K562 (cell line): ENCODE data around the gene TSSK6. TPM values are rescaled to one million over a fixed set of nuclear protein-coding genes. Genes with fewer than 3 reads are reported as not detected.

Experiments
- ATAC-seq: fragments of 200-7000 bp; cut with Tn5 transposase; 3 replicates; pipeline ENCODE4 v1.9.1; 2020; ENCODE audit warnings: moderate library complexity
- BruUV-seq: library from RNA; stranded (reverse); fragments of 400-500 nt; replicated peaks from 2 replicates; lab custom pipeline; 2021; lab: Mats Ljungman, UMichigan
- CTCF ChIA-PET: fragments of 300-600 bp; formaldehyde crosslinking; extraction: SDS; loops from one replicate; lab custom pipeline; 2021; ENCODE audit warnings: low intra/inter-chr PET ratio; lab: Yijun Ruan, JAX
- POLR2A ChIA-PET: fragments of 300-600, 350-650 bp; sonication (Branson Sonifier 250); formaldehyde crosslinking; extraction: SDS; loops from one replicate; lab custom pipeline; 2021; ENCODE audit warnings: antibody characterized with exemption, inconsistent platforms; lab: Yijun Ruan, JAX
- DNase-seq, 4 experiments: peaks; one replicate each; pipeline versions ENCODE4 v3.0.0 to v3.0.0-alpha.2; 2011 to 2018; ENCODE audit warnings: low spot score in 3 of 4, mixed read lengths in 3 of 4; ENCODE audit errors: extremely low read depth in 1 of 4
- FAIRE-seq: peaks from 2 replicates; lab custom pipeline; 2011; peaks lifted over from hg19 to GRCh38; lab: Jason Lieb, UNC
- H2AFZ ChIP-seq: 2 replicates; pipeline ENCODE4 v1.6.0; 2011; ENCODE audit warnings: low read depth, low read length, control low read depth, inconsistent platforms
- H3K27ac ChIP-seq: fragments of 200-600 bp; 3 replicates; pipeline ENCODE4 v1.8.0; 2011; ENCODE audit warnings: low read depth, mild to moderate bottlenecking, control low read depth, inconsistent platforms, low read length, moderate library complexity, mixed read lengths; ENCODE audit errors: extremely low read depth
- H3K27me3 ChIP-seq, 2 experiments: fragments of 300-600 bp in 1 of 2; 2 replicates in 1 of 2; 3 replicates in 1 of 2; pipeline versions ENCODE4 v1.6.0 to v1.8.0; 2011; ENCODE audit warnings: inconsistent platforms in 2 of 2, low read length in 2 of 2, mild to moderate bottlenecking in 1 of 2, mixed read lengths in 1 of 2, moderate library complexity in 1 of 2; ENCODE audit not compliant: control insufficient read depth in 2 of 2, insufficient read depth in 2 of 2
- H3K36me3 ChIP-seq: fragments of 300-600 bp; 3 replicates; pipeline ENCODE4 v1.8.0; 2011; ENCODE audit warnings: mild to moderate bottlenecking, low read length, inconsistent platforms; ENCODE audit not compliant: control insufficient read depth, insufficient read depth
- H3K4me1 ChIP-seq, 2 experiments: fragments of 200-600 bp in 1 of 2; replicated peaks in 1 of 2; 2 replicates in 1 of 2; 3 replicates in 1 of 2; pipeline versions ENCODE4 v1.5.1 to v1.8.0; 2011; ENCODE audit warnings: inconsistent platforms in 2 of 2, low read length in 2 of 2, mild to moderate bottlenecking in 1 of 2, mixed read lengths in 1 of 2, moderate library complexity in 1 of 2; ENCODE audit not compliant: control insufficient read depth in 2 of 2, insufficient read depth in 2 of 2
- H3K4me2 ChIP-seq: 2 replicates; pipeline ENCODE4 v1.6.1; 2011; ENCODE audit warnings: low read length, control low read depth, inconsistent platforms, mixed read lengths; ENCODE audit not compliant: insufficient read depth
- H3K4me3 ChIP-seq: fragments of 200-600 bp; sonication (generic), shearing (Covaris generic); 2 replicates; pipeline ENCODE4 v1.5.1; 2016; ENCODE audit warnings: control low read depth, inconsistent platforms
- H3K79me2 ChIP-seq: fragments of 200-600 bp; 3 replicates; pipeline ENCODE4 v1.8.0; 2011; ENCODE audit warnings: low read length, inconsistent platforms; ENCODE audit not compliant: control insufficient read depth, insufficient read depth
- H3K9ac ChIP-seq, 2 experiments: 2 replicates each; pipeline versions ENCODE4 v1.6.0 to v1.6.1; 2011; ENCODE audit warnings: low read depth in 2 of 2, low read length in 2 of 2, control low read depth in 1 of 2, inconsistent platforms in 1 of 2, mild to moderate bottlenecking in 1 of 2, mixed read lengths in 1 of 2; ENCODE audit not compliant: insufficient read depth in 1 of 2
- H3K9me1 ChIP-seq: one replicate; pipeline ENCODE4 v1.6.0; 2011; ENCODE audit warnings: inconsistent platforms, mild to moderate bottlenecking, low read length, moderate library complexity; ENCODE audit not compliant: control insufficient read depth, insufficient read depth
- H3K9me3 ChIP-seq: replicated peaks from 2 replicates; pipeline ENCODE4 v1.5.1; 2011; ENCODE audit warnings: low read depth, low read length, inconsistent platforms; ENCODE audit not compliant: control insufficient read depth, insufficient read depth
- H4K20me1 ChIP-seq: replicated peaks from 2 replicates; pipeline ENCODE4 v1.6.1; 2011; ENCODE audit warnings: low read length, inconsistent platforms, mixed read lengths; ENCODE audit not compliant: control insufficient read depth, insufficient read depth
- ARID4B ChIP-seq: sonication (generic); formaldehyde crosslinking; IDR thresholded peaks from 2 replicates; pipeline ENCODE4 v1.8.0; 2022; ENCODE audit warnings: mild to moderate bottlenecking, missing genetic modification reagents
- CBFB ChIP-seq: sonication (generic); formaldehyde crosslinking; IDR thresholded peaks from 2 replicates; pipeline ENCODE4 v1.4.0; 2020; ENCODE audit warnings: mild to moderate bottlenecking, missing genetic modification reagents
- FOXJ2 ChIP-seq: fragments of 200-800 bp; sonication (Bioruptor generic); IDR thresholded peaks from 2 replicates; pipeline ENCODE4 v1.6.1; 2016; ENCODE audit warnings: missing genetic modification characterization, missing compliant biosample characterization
- FOXK1 ChIP-seq: sonication (generic); formaldehyde crosslinking; IDR thresholded peaks from 2 replicates; pipeline ENCODE4 v1.8.0; 2022; ENCODE audit warnings: missing genetic modification reagents, mild to moderate bottlenecking, borderline replicate concordance
- MBD1 ChIP-seq: fragments of 250-450 bp; sonication (Bioruptor Pico); IDR thresholded peaks from 2 replicates; pipeline ENCODE4 v1.8.0; 2022; ENCODE audit warnings: inconsistent platforms
- MTA3 ChIP-seq: fragments of 450-650 bp; formaldehyde crosslinking; IDR thresholded peaks from 2 replicates; pipeline ENCODE4 v1.6.1; 2017; ENCODE audit warnings: mild to moderate bottlenecking, borderline replicate concordance
- TOE1 ChIP-seq, 2 experiments: fragments of 450-650 bp in 1 of 2; sonication (generic) in 1 of 2; formaldehyde crosslinking in 1 of 2; IDR thresholded peaks; 2 replicates each; pipeline versions ENCODE4 v1.7.1 to v1.8.0; 2016 to 2022; ENCODE audit warnings: borderline replicate concordance in 2 of 2, mild to moderate bottlenecking in 2 of 2, antibody characterized with exemption in 1 of 2, inconsistent platforms in 1 of 2, low read depth in 1 of 2, missing genetic modification reagents in 1 of 2, moderate library complexity in 1 of 2
- WGBS: fragments of 100-300 bp; shearing (Covaris generic); methylation state at CpG from one replicate; pipeline ENCODE4 v1.1.6; 2016; ENCODE audit warnings: low coverage, mixed read lengths; ENCODE audit not compliant: insufficient coverage; ENCODE audit errors: missing lambda C conversion rate; 5-methylcytosine and 5-hydroxymethylcytosine counted together
- in situ Hi-C: fragments of 300-500 bp; cut with MboI; formaldehyde crosslinking; loops from 4 replicates; pipeline ENCODE4 v1.15.0; 2018; ENCODE audit warnings: inconsistent platforms, mixed read lengths
- intact Hi-C: fragments of 100-400 bp; cut with micrococcal nuclease; formaldehyde crosslinking; loops from 2 replicates; pipeline ENCODE4 v1.14.2; 2022
- polyA plus RNA-seq, 8 experiments: library from polyadenylated mRNA; depleted of rRNA in 4 of 8; stranded (reverse) in 5 of 8; unstranded in 3 of 8; fragments of >200 nt; fragmentation: Nextera tagmentation in 2 of 8; fragmentation: Illumina TruSeq in 1 of 8; extraction: Ambion mirVana in 2 of 8; extraction: Trizol in 1 of 8; gene quantifications; 2 replicates each; pipeline versions ENCODE4 v1.2.1 to v1.2.3, GENCODE V29; 2011 to 2014; ENCODE audit warnings: inconsistent platforms in 1 of 8, missing spikeins in 1 of 8
- total RNA-seq, 7 experiments: library from RNA; depleted of rRNA in 6 of 7; stranded (reverse); fragments of >200 nt in 6 of 7; fragmentation: Illumina TruSeq in 2 of 7; extraction: Trizol in 2 of 7; gene quantifications; 2 replicates each; pipeline versions ENCODE4 v1.2.1 to v1.2.3, GENCODE V29; 2011 to 2021; ENCODE audit warnings: low replicate concordance in 1 of 7
- TF ChIP-seq, protein P1 (sequence below): sonication (generic); formaldehyde crosslinking; IDR thresholded peaks from 2 replicates; pipeline ENCODE4 v1.4.0; 2020; ENCODE audit warnings: mild to moderate bottlenecking, missing genetic modification reagents

Gene TSSK6
- total and polyA plus RNA-seq, 9 of the 15 experiments (the other 6 are each of a cell fraction or from before 2014, with no cell fraction given), result 0.21 to 2.6 (median 1.5) TPM; not detected in 3

GRCh38 chr19:19489804-19490204, 25.5 kb downstream of the TSSK6 start:
- DNase-seq (no peak), ATAC-seq (peak; percentile 9), FAIRE-seq (no peak)
- Histone ChIP-seq H3K9ac (peak overlapping the region; percentile 66 to 83), H3K9me1 (peaks cover 4% of the 10 kb centered on the region), H3K4me3 (no peak overlapping the region), H3K9me3 (no peaks in the 10 kb centered on the region), H3K27me3 (no peaks in the 10 kb centered on the region), H3K4me2 (peak overlapping the region; percentile 53; the same call in 1 of the 2 replicates), H3K27ac (peak overlapping the region; percentile 90), H3K36me3 (peaks cover 75% of the 10 kb centered on the region), H2AFZ (no peak overlapping the region), H3K79me2 (peaks cover 85% of the 10 kb centered on the region), H4K20me1 (peaks cover 28% of the 10 kb centered on the region), H3K4me1 (peaks cover 38 to 57% of the 10 kb centered on the region in 2 experiments)
- 64% methylated on average over 9 of the region's 9 CpGs for WGBS
- 0 out of 2 replicates have a peak, but pooled peaks have one; percentile 45 for TF ChIP-seq FOXK1
- no peak for TF ChIP-seq MTA3
- no peak for TF ChIP-seq ARID4B
- TF ChIP-seq, protein P1, sequence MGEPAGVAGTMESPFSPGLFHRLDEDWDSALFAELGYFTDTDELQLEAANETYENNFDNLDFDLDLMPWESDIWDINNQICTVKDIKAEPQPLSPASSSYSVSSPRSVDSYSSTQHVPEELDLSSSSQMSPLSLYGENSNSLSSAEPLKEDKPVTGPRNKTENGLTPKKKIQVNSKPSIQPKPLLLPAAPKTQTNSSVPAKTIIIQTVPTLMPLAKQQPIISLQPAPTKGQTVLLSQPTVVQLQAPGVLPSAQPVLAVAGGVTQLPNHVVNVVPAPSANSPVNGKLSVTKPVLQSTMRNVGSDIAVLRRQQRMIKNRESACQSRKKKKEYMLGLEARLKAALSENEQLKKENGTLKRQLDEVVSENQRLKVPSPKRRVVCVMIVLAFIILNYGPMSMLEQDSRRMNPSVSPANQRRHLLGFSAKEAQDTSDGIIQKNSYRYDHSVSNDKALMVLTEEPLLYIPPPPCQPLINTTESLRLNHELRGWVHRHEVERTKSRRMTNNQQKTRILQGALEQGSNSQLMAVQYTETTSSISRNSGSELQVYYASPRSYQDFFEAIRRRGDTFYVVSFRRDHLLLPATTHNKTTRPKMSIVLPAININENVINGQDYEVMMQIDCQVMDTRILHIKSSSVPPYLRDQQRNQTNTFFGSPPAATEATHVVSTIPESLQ (CRISPR knock-in tag), result peak; percentile 63; the same call in 1 of the 2 replicates
- 0 out of 2 replicates have a peak, but pooled peaks have one; percentile 67 for TF ChIP-seq CBFB
- TF ChIP-seq FOXJ2, result no peak
- 0 out of 2 replicates have a peak, but pooled peaks have one; percentile 45 for TF ChIP-seq MBD1
- no peak for TF ChIP-seq TOE1 (IDR thresholded peaks at IDR 0.05; ENCODE audit: borderline replicate concordance)
- 0 out of 2 replicates have a peak, but pooled peaks have one; percentile 13 for TF ChIP-seq TOE1 (CRISPR knock-in tag; IDR thresholded peaks at IDR 0.05; ENCODE audit: borderline replicate concordance, low read depth)
- ChIA-PET CTCF (interaction anchor here (0.6 to 2.7 kb wide), 7 partner anchors 88 to 344 kb away, joined by 3 to 18 read pairs (median 4); no protein-coding TSS in a partner anchor), POLR2A (interaction anchor here (0.6 to 2.3 kb wide), 4 partner anchors 110 to 157 kb away, joined by 3 to 11 read pairs (median 4); no protein-coding TSS in a partner anchor)
- no TSS peak for BruUV-seq
- intact Hi-C loops (loop anchor here (1.0 to 5.0 kb wide), 4 partner anchors 45 to 124 kb away; partner anchors contain the start of gene GATAD2A), in situ Hi-C loops (loop anchor here (5.0 kb wide), 1 partner anchor 123 kb away; no protein-coding TSS in a partner anchor)
